Activated naive CD8-positive, alpha-beta T cell treated with anti-CD3 and anti-CD28 coated beads for 36 hours (primary cell): Measurements from ENCODE around the gene NTN5. TPM values are rescaled to one million over a fixed set of nuclear protein-coding genes. Genes with fewer than 3 reads are reported as not detected.
"Not testable (repeated sequence)": the region's sequence is repeated elsewhere in the genome, so short reads cannot be mapped to it uniquely, and the experiment has no call there.

Experiments
- DNase-seq: peaks from one replicate; pipeline ENCODE4 v3.0.0; 2021
- H3K27ac Mint-ChIP-seq: one replicate; pipeline ENCODE4 v1.8.0; 2022; ENCODE audit warnings: mild to moderate bottlenecking, moderate library complexity, mixed read lengths
- H3K27me3 Mint-ChIP-seq: one replicate; pipeline ENCODE4 v1.8.0; 2022; ENCODE audit warnings: mild to moderate bottlenecking, mixed read lengths
- H3K36me3 Mint-ChIP-seq: one replicate; pipeline ENCODE4 v1.8.0; 2021; ENCODE audit warnings: mild to moderate bottlenecking, mixed read lengths
- H3K4me1 Mint-ChIP-seq: one replicate; pipeline ENCODE4 v1.8.0; 2021; ENCODE audit warnings: mixed read lengths
- H3K4me3 Mint-ChIP-seq: one replicate; pipeline ENCODE4 v1.8.0; 2022; ENCODE audit warnings: mild to moderate bottlenecking, moderate library complexity, mixed read lengths
- H3K9me3 Mint-ChIP-seq: one replicate; pipeline ENCODE4 v1.8.0; 2022; ENCODE audit warnings: mixed read lengths
- total RNA-seq, 2 experiments: library from RNA; stranded (reverse); gene quantifications; one replicate each; pipeline ENCODE4 v1.2.3, GENCODE V29; 2021

NTN5 gene
- total RNA-seq, 2 experiments from 2014 or later = 0.21 to 0.24 TPM

- Mint-ChIP-seq H3K4me1 (peaks cover 13% of the 10 kb centered on the region), H3K36me3 (peaks cover 14% of the 10 kb centered on the region), H3K27me3 (no peaks in the 10 kb centered on the region), H3K9me3 (peaks cover 6% of the 10 kb centered on the region), H3K4me3 (no peak overlapping the region), H3K27ac (no peak overlapping the region)
- no peak for DNase-seq
Observed at GRCh38 chr19:48711106-48711662, 38.4 kb upstream of the NTN5 start.

- peaks cover 6% of the 10 kb centered on the region for H3K4me1 Mint-ChIP-seq
- peaks cover 6% of the 10 kb centered on the region for H3K9me3 Mint-ChIP-seq
- H3K36me3 Mint-ChIP-seq = peaks cover 14% of the 10 kb centered on the region
- H3K27me3 Mint-ChIP-seq = no peaks in the 10 kb centered on the region
- DNase-seq = no peak
- H3K4me3 Mint-ChIP-seq = no peak overlapping the region
- H3K27ac Mint-ChIP-seq = no peak overlapping the region
Observed at GRCh38 chr19:48708471-48708870, 35.7 kb upstream of the NTN5 start.

GRCh38 chr19:48705431-48705830 is 32.6 kb upstream of the NTN5 start:
- H3K4me1 Mint-ChIP-seq = no peaks in the 10 kb centered on the region
- DNase-seq = no peak
- no peaks in the 10 kb centered on the region for H3K9me3 Mint-ChIP-seq
- H3K27ac Mint-ChIP-seq = no peak overlapping the region
- peaks cover 3% of the 10 kb centered on the region for H3K36me3 Mint-ChIP-seq
- no peak overlapping the region for H3K4me3 Mint-ChIP-seq
- no peaks in the 10 kb centered on the region for H3K27me3 Mint-ChIP-seq

GRCh38 chr19:48703316-48703715 is 30.5 kb upstream of the NTN5 start:
- no peaks in the 10 kb centered on the region for H3K4me1 Mint-ChIP-seq

GRCh38 chr19:48702701-48703100 is 29.9 kb upstream of the NTN5 start:
- DNase-seq = no peak
- peaks cover 9% of the 10 kb centered on the region for H3K27me3 Mint-ChIP-seq
- no peak overlapping the region for H3K4me3 Mint-ChIP-seq
- H3K27ac Mint-ChIP-seq = no peak overlapping the region
- no peaks in the 10 kb centered on the region for H3K9me3 Mint-ChIP-seq
- H3K4me1 Mint-ChIP-seq = no peaks in the 10 kb centered on the region
- H3K36me3 Mint-ChIP-seq = peaks cover 3% of the 10 kb centered on the region

More at GRCh38 chr19:48703316-48703715, 30.5 kb upstream of the NTN5 start:
- peaks cover 3% of the 10 kb centered on the region for H3K36me3 Mint-ChIP-seq
- no peak for DNase-seq
- no peak overlapping the region for H3K4me3 Mint-ChIP-seq
- H3K9me3 Mint-ChIP-seq = no peaks in the 10 kb centered on the region
- peaks cover 6% of the 10 kb centered on the region for H3K27me3 Mint-ChIP-seq
- H3K27ac Mint-ChIP-seq = no peak overlapping the region

GRCh38 chr19:48698046-48698445 is 25.2 kb upstream of the NTN5 start:
- peaks cover 27% of the 10 kb centered on the region for H3K27me3 Mint-ChIP-seq
- no peak overlapping the region for H3K27ac Mint-ChIP-seq
- no peak for DNase-seq
- H3K4me3 Mint-ChIP-seq = no peak overlapping the region
- no peaks in the 10 kb centered on the region for H3K36me3 Mint-ChIP-seq
- H3K4me1 Mint-ChIP-seq = peaks cover 7% of the 10 kb centered on the region
- H3K9me3 Mint-ChIP-seq = no peaks in the 10 kb centered on the region

GRCh38 chr19:48696353-48697010 is 23.7 kb upstream of the NTN5 start:
- Mint-ChIP-seq H3K9me3 (no peaks in the 10 kb centered on the region), H3K4me1 (peaks cover 7% of the 10 kb centered on the region), H3K27me3 (peaks cover 27% of the 10 kb centered on the region), H3K27ac (no peak overlapping the region), H3K36me3 (no peaks in the 10 kb centered on the region), H3K4me3 (peak overlapping the region; percentile 52)
- no peak for DNase-seq

GRCh38 chr19:48695743-48696352 is 23.0 kb upstream of the NTN5 start, which contains the start of gene FUT2:
Gene FUT2, plus strand, starts transcription at chr19:48695971. Its CDS starts 6,986 bp downstream, at chr19:48702957.
- peak within 1 kb of the TSS; percentile 52 for H3K4me3 Mint-ChIP-seq
- no peak for DNase-seq
- no peaks in the 10 kb centered on the region for H3K36me3 Mint-ChIP-seq
- no peaks in the 10 kb centered on the region for H3K9me3 Mint-ChIP-seq
- peaks cover 27% of the 10 kb centered on the region for H3K27me3 Mint-ChIP-seq
- peaks cover 7% of the 10 kb centered on the region for H3K4me1 Mint-ChIP-seq
- no peak within 1 kb of the TSS for H3K27ac Mint-ChIP-seq

GRCh38 chr19:48693629-48694028 is 20.8 kb upstream of the NTN5 start:
- not testable (repeated sequence) for DNase-seq, H3K36me3 Mint-ChIP-seq, H3K4me3 Mint-ChIP-seq, H3K9me3 Mint-ChIP-seq, H3K27ac Mint-ChIP-seq, H3K4me1 Mint-ChIP-seq
- peaks cover 24% of the 10 kb centered on the region for H3K27me3 Mint-ChIP-seq

- no peak for DNase-seq
- Mint-ChIP-seq H3K36me3 (no peaks in the 10 kb centered on the region), H3K4me1 (no peaks in the 10 kb centered on the region), H3K27me3 (no peaks in the 10 kb centered on the region), H3K4me3 (no peak overlapping the region), H3K27ac (no peak overlapping the region), H3K9me3 (no peaks in the 10 kb centered on the region)
Observed at GRCh38 chr19:48689449-48689848, 16.6 kb upstream of the NTN5 start.

GRCh38 chr19:48687776-48688175 is 15.0 kb upstream of the NTN5 start:
- no peak for DNase-seq
- no peaks in the 10 kb centered on the region for H3K9me3 Mint-ChIP-seq
- H3K4me1 Mint-ChIP-seq = peaks cover 1% of the 10 kb centered on the region
- no peaks in the 10 kb centered on the region for H3K27me3 Mint-ChIP-seq
- H3K4me3 Mint-ChIP-seq = no peak overlapping the region
- no peak overlapping the region for H3K27ac Mint-ChIP-seq
- no peaks in the 10 kb centered on the region for H3K36me3 Mint-ChIP-seq

- not testable (repeated sequence) for H3K36me3 Mint-ChIP-seq, H3K4me1 Mint-ChIP-seq, H3K4me3 Mint-ChIP-seq, H3K27me3 Mint-ChIP-seq, H3K27ac Mint-ChIP-seq, H3K9me3 Mint-ChIP-seq, DNase-seq
Observed at GRCh38 chr19:48686637-48687036, 13.8 kb upstream of the NTN5 start.

- Mint-ChIP-seq H3K9me3 (no peaks in the 10 kb centered on the region), H3K4me3 (no peak overlapping the region), H3K27me3 (no peaks in the 10 kb centered on the region), H3K36me3 (no peaks in the 10 kb centered on the region), H3K4me1 (peaks cover 1% of the 10 kb centered on the region), H3K27ac (no peak overlapping the region)
- no peak for DNase-seq
Observed at GRCh38 chr19:48686088-48686487, 13.3 kb upstream of the NTN5 start.

- no peak for DNase-seq
- Mint-ChIP-seq H3K9me3 (no peaks in the 10 kb centered on the region), H3K36me3 (no peaks in the 10 kb centered on the region), H3K4me3 (no peak overlapping the region), H3K27ac (no peak overlapping the region), H3K4me1 (peaks cover 1% of the 10 kb centered on the region), H3K27me3 (no peaks in the 10 kb centered on the region)
Observed at GRCh38 chr19:48685583-48685982, 12.8 kb upstream of the NTN5 start.

- peak; percentile 41 for DNase-seq
- Mint-ChIP-seq H3K27ac (no peak overlapping the region), H3K27me3 (no peaks in the 10 kb centered on the region), H3K4me3 (peak overlapping the region; percentile 50), H3K9me3 (no peaks in the 10 kb centered on the region), H3K4me1 (peaks cover 1% of the 10 kb centered on the region), H3K36me3 (no peaks in the 10 kb centered on the region)
Observed at GRCh38 chr19:48683349-48683748, 10.5 kb upstream of the NTN5 start.

GRCh38 chr19:48681127-48681470 is 8.3 kb upstream of the NTN5 start:
- Mint-ChIP-seq H3K4me3 (no peak overlapping the region), H3K27ac (no peak overlapping the region), H3K27me3 (no peaks in the 10 kb centered on the region), H3K4me1 (peaks cover 1% of the 10 kb centered on the region), H3K36me3 (no peaks in the 10 kb centered on the region), H3K9me3 (no peaks in the 10 kb centered on the region)
- no peak for DNase-seq
